RWPE2 (cell line): ENCODE results near the gene NPBWR2.

Experiments
- ATAC-seq: fragments of 200-7000 bp; cut with Tn5 transposase; 3 replicates; pipeline ENCODE4 v1.9.1; 2021; ENCODE audit warnings: low read depth
- DNase-seq: peaks from one replicate; pipeline ENCODE4 v3.0.0-alpha.2; 2020; ENCODE audit warnings: low spot score
- H3K27ac ChIP-seq: fragments of 450-650 bp; 2 replicates; pipeline ENCODE4 v1.5.1; 2017; ENCODE audit warnings: mild to moderate bottlenecking; ENCODE audit not compliant: poor library complexity, severe bottlenecking
- H3K27me3 ChIP-seq: fragments of 250-450 bp; sonication (Bioruptor Pico); 2 replicates; pipeline ENCODE4 v1.5.1; 2021; ENCODE audit warnings: mild to moderate bottlenecking, moderate library complexity; ENCODE audit not compliant: insufficient read depth, poor library complexity, severe bottlenecking
- H3K36me3 ChIP-seq: fragments of 250-450 bp; sonication (Bioruptor Pico); 2 replicates; pipeline ENCODE4 v1.5.1; 2020; ENCODE audit warnings: low read depth, mild to moderate bottlenecking, moderate library complexity
- H3K4me1 ChIP-seq: fragments of 250-450 bp; sonication (Bioruptor Pico); 2 replicates; pipeline ENCODE4 v1.5.1; 2021; ENCODE audit warnings: mild to moderate bottlenecking, moderate library complexity; ENCODE audit not compliant: insufficient read depth, poor library complexity, severe bottlenecking
- H3K4me3 ChIP-seq: fragments of 250-450 bp; sonication (Bioruptor Pico); 2 replicates; pipeline ENCODE4 v1.5.1; 2021; ENCODE audit warnings: mild to moderate bottlenecking, moderate library complexity; ENCODE audit not compliant: severe bottlenecking
- H3K9me3 ChIP-seq: fragments of 250-450 bp; sonication (Bioruptor Pico); 2 replicates; pipeline ENCODE4 v1.5.1; 2021; ENCODE audit warnings: mild to moderate bottlenecking, moderate library complexity; ENCODE audit not compliant: severe bottlenecking
- TF ChIP-seq, protein P1 (sequence below): fragments of 450-650 bp; IDR thresholded peaks from one replicate; pipeline ENCODE4 v1.5.1; 2017; ENCODE audit warnings: mild to moderate bottlenecking, moderate library complexity; ENCODE audit not compliant: poor library complexity, severe bottlenecking

NPBWR2 gene

DNA sequence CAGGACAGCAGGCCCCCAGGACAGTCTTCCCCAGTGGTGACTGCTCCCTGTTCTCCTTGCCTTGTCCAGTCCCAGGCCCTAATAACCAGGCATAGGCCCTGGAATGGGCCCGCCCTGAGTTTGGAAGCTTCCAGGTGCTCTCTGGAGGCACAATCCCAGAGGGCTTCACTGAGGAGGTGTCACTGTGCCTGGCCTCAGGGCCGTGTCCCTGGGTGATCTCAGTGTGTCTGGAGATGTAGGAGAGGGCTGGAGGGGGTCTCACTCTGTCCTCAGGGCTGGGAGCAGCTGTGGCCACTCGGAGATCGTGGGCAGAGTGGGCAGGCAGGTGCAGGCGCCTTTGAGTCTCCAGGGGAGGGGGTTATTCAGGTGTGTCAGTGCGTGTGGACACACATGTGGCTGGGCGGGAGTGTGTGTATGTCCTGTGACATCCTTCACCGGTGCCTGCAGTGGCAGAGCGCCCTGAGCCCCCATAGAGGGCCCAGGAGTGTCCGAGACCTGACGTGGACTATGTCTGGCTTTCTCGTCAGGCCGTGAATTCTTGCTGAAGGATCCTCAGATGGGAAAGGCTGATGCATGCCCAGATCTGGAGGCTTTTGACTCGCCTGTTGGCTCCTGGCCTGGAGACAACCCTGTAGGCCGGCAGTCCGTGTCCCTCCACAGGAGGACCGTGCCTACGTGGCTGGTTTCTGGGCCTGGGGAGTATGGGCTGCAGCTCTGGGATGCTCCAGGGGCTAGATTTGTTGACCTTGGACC is 5.5 kb upstream of the NPBWR2 start:
- TF ChIP-seq, protein P1, sequence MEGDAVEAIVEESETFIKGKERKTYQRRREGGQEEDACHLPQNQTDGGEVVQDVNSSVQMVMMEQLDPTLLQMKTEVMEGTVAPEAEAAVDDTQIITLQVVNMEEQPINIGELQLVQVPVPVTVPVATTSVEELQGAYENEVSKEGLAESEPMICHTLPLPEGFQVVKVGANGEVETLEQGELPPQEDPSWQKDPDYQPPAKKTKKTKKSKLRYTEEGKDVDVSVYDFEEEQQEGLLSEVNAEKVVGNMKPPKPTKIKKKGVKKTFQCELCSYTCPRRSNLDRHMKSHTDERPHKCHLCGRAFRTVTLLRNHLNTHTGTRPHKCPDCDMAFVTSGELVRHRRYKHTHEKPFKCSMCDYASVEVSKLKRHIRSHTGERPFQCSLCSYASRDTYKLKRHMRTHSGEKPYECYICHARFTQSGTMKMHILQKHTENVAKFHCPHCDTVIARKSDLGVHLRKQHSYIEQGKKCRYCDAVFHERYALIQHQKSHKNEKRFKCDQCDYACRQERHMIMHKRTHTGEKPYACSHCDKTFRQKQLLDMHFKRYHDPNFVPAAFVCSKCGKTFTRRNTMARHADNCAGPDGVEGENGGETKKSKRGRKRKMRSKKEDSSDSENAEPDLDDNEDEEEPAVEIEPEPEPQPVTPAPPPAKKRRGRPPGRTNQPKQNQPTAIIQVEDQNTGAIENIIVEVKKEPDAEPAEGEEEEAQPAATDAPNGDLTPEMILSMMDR = no peak
- H3K4me3 ChIP-seq = no peak overlapping the region
- no peak overlapping the region for H3K27ac ChIP-seq
- H3K27me3 ChIP-seq = peaks cover 3% of the 10 kb centered on the region
- H3K9me3 ChIP-seq = no peaks in the 10 kb centered on the region
- DNase-seq (peak; percentile 81), ATAC-seq (no peak)
- no peaks in the 10 kb centered on the region for H3K36me3 ChIP-seq
- no peaks in the 10 kb centered on the region for H3K4me1 ChIP-seq

GRCh38 chr20:64111841-64112641 is 4.7 kb upstream of the NPBWR2 start:
- Histone ChIP-seq H3K27me3 (peaks cover 3% of the 10 kb centered on the region), H3K9me3 (no peaks in the 10 kb centered on the region), H3K4me1 (no peaks in the 10 kb centered on the region), H3K36me3 (no peaks in the 10 kb centered on the region), H3K4me3 (no peak overlapping the region), H3K27ac (no peak overlapping the region)
- ATAC-seq = no peak
- DNase-seq = peak; percentile 81
- TF ChIP-seq, protein P1 = no peak

GRCh38 chr20:64110411-64111068 is 3.2 kb upstream of the NPBWR2 start:
- Histone ChIP-seq H3K4me1 (no peaks in the 10 kb centered on the region), H3K36me3 (no peaks in the 10 kb centered on the region), H3K27me3 (peaks cover 3% of the 10 kb centered on the region), H3K4me3 (no peak overlapping the region), H3K9me3 (no peaks in the 10 kb centered on the region), H3K27ac (no peak overlapping the region)
- no peak for ATAC-seq
- peak; percentile 85 for DNase-seq
- TF ChIP-seq, protein P1 = no peak

GRCh38 chr20:64109831-64110391 is 2.5 kb upstream of the NPBWR2 start:
- no peak overlapping the region for H3K4me3 ChIP-seq
- ATAC-seq (no peak), DNase-seq (peak; percentile 85)
- H3K27me3 ChIP-seq = peaks cover 3% of the 10 kb centered on the region
- H3K9me3 ChIP-seq = no peaks in the 10 kb centered on the region
- no peaks in the 10 kb centered on the region for H3K36me3 ChIP-seq
- no peak overlapping the region for H3K27ac ChIP-seq
- no peaks in the 10 kb centered on the region for H3K4me1 ChIP-seq
- TF ChIP-seq, protein P1 = no peak
